Colonic mucosa (tissue), 4 donors: ENCODE results near the gene SOS2. TPM values are rescaled to one million over a fixed set of nuclear protein-coding genes. Genes with fewer than 3 reads are reported as not detected.

ENCODE experiments used
- DNase-seq: peaks from one replicate; pipeline ENCODE4 v3.0.0-alpha.2; 2020
- H3K27ac ChIP-seq: fragments of 200-600 bp; one replicate; pipeline ENCODE4 v1.8.0; 2021
- H3K27me3 ChIP-seq: fragments of 200-600 bp; one replicate; pipeline ENCODE4 v1.8.0; 2021
- H3K36me3 ChIP-seq: fragments of 200-600 bp; one replicate; pipeline ENCODE4 v1.8.0; 2021
- H3K4me1 ChIP-seq: fragments of 200-600 bp; one replicate; pipeline ENCODE4 v1.8.0; 2021; ENCODE audit warnings: mild to moderate bottlenecking
- H3K4me3 ChIP-seq: fragments of 200-600 bp; one replicate; pipeline ENCODE4 v1.8.0; 2021
- H3K9ac ChIP-seq, 2 donors: one replicate each; pipeline ENCODE4 v1.7.0; 2013; ENCODE audit warnings: control low read depth in 2 of 2, low read depth in 2 of 2, low read length in 2 of 2
- H3K9me3 ChIP-seq: fragments of 200-600 bp; one replicate; pipeline ENCODE4 v1.8.0; 2021
- CTCF ChIP-seq: fragments of 200-600 bp; IDR thresholded peaks from one replicate; pipeline ENCODE4 v1.8.0; 2022; ENCODE audit warnings: antibody characterized with exemption, mild to moderate bottlenecking
- intact Hi-C: fragments of 100-400 bp; cut with DNase I; formaldehyde crosslinking; loops from one replicate; pipeline ENCODE4 v1.14.1; 2022
- total RNA-seq, 2 donors: library from RNA; stranded (reverse); fragmentation: NEBNext Ultra II Directional in 1 of 2; extraction: Animal tissue kit (Norgen Biotek cat#: 25700) in 1 of 2; gene quantifications; one replicate each; pipeline ENCODE4 v1.2.1, GENCODE V29; 2021
- donor health status: healthy.
- donor health status: DM: no; HTN: no; CAD: no.
- donor health status: DM: no; HTN: no; CAD: no.

SOS2 gene
- total RNA-seq, 2 donors from 2014 or later: 20.3 to 43.7 TPM

GRCh38 chr14:50100805-50101204 is 130.6 kb downstream of the SOS2 start:
- no peaks in the 10 kb centered on the region for H3K4me1 ChIP-seq
- H3K9ac ChIP-seq: peak overlapping the region in 1 of 2 donors; percentile 63
- no peak for DNase-seq
- H3K36me3 ChIP-seq: no peaks in the 10 kb centered on the region
- intact Hi-C loops: no loop called here
- no peak overlapping the region for H3K4me3 ChIP-seq
- TF ChIP-seq CTCF: no peak
- peak overlapping the region; percentile 63 for H3K27ac ChIP-seq
- H3K9me3 ChIP-seq: no peaks in the 10 kb centered on the region
- no peaks in the 10 kb centered on the region for H3K27me3 ChIP-seq

GRCh38 chr14:50099335-50099734 is 132.0 kb downstream of the SOS2 start:
- DNase-seq: peak; percentile 44
- no peaks in the 10 kb centered on the region for H3K9me3 ChIP-seq
- intact Hi-C loops: loop anchor here (10.0 kb wide), 1 partner anchor 55 kb away; no protein-coding TSS in a partner anchor
- no peak overlapping the region for H3K4me3 ChIP-seq
- H3K36me3 ChIP-seq: no peaks in the 10 kb centered on the region
- peak overlapping the region in 1 of 2 donors; percentile 0 for H3K9ac ChIP-seq
- TF ChIP-seq CTCF: no peak
- H3K4me1 ChIP-seq: no peaks in the 10 kb centered on the region
- H3K27ac ChIP-seq: no peak overlapping the region
- no peaks in the 10 kb centered on the region for H3K27me3 ChIP-seq

- H3K4me1 ChIP-seq: no peaks in the 10 kb centered on the region
- no peak overlapping the region for H3K9ac ChIP-seq
- H3K4me3 ChIP-seq: no peak overlapping the region
- H3K9me3 ChIP-seq: no peaks in the 10 kb centered on the region
- TF ChIP-seq CTCF: no peak
- H3K27ac ChIP-seq: peak overlapping the region; percentile 12
- no peak for DNase-seq
- H3K27me3 ChIP-seq: no peaks in the 10 kb centered on the region
- H3K36me3 ChIP-seq: no peaks in the 10 kb centered on the region
- intact Hi-C loops: loop anchor here (10.0 kb wide), 1 partner anchor 51 kb away; no protein-coding TSS in a partner anchor
Observed at GRCh38 chr14:50095895-50096294, 135.5 kb downstream of the SOS2 start.

GRCh38 chr14:50094056-50094755 is 137.2 kb downstream of the SOS2 start:
- Histone ChIP-seq H3K4me3 (no peak overlapping the region), H3K4me1 (no peaks in the 10 kb centered on the region), H3K9ac (no peak overlapping the region), H3K27me3 (no peaks in the 10 kb centered on the region), H3K9me3 (no peaks in the 10 kb centered on the region), H3K36me3 (no peaks in the 10 kb centered on the region), H3K27ac (no peak overlapping the region)
- no peak for DNase-seq
- intact Hi-C loops: loop anchor here (10.0 kb wide), 1 partner anchor 49 kb away; no protein-coding TSS in a partner anchor
- TF ChIP-seq CTCF: no peak

GRCh38 chr14:50093496-50093895 is 137.9 kb downstream of the SOS2 start:
- H3K4me3 ChIP-seq: no peak overlapping the region
- no peak overlapping the region for H3K27ac ChIP-seq
- no peaks in the 10 kb centered on the region for H3K4me1 ChIP-seq
- no peaks in the 10 kb centered on the region for H3K27me3 ChIP-seq
- no peak for DNase-seq
- no peaks in the 10 kb centered on the region for H3K36me3 ChIP-seq
- intact Hi-C loops: loop anchor here (10.0 kb wide), 1 partner anchor 49 kb away; no protein-coding TSS in a partner anchor
- H3K9ac ChIP-seq: no peak overlapping the region
- no peak for TF ChIP-seq CTCF
- no peaks in the 10 kb centered on the region for H3K9me3 ChIP-seq
